GM23338 (cell line): ENCODE measurements around the gene LSM14B. TPM values are rescaled to one million over a fixed set of nuclear protein-coding genes. Genes with fewer than 3 reads are reported as not detected.

Experiments
- ATAC-seq: fragments of 200-7000 bp; cut with Tn5 transposase; 3 replicates; pipeline ENCODE4 v1.9.1; 2020
- DNase-seq: peaks from one replicate; pipeline ENCODE4 v3.0.0-alpha.2; 2015; ENCODE audit warnings: low spot score
- H2AFZ ChIP-seq: fragments of 200-600 bp; sonication (generic); 2 replicates; pipeline ENCODE4 v1.8.0; 2016; ENCODE audit warnings: antibody characterized with exemption, mild to moderate bottlenecking, moderate library complexity
- H3F3A ChIP-seq: fragments of 200-600 bp; sonication (generic); replicated peaks from 2 replicates; pipeline ENCODE4 v1.8.0; 2017; ENCODE audit warnings: antibody characterized with exemption, mixed run types, low read depth
- H3K27ac ChIP-seq: fragments of 200-600 bp; sonication (generic); 2 replicates; pipeline ENCODE4 v1.6.1; 2016; ENCODE audit warnings: low read depth
- H3K27me3 ChIP-seq: fragments of 200-600 bp; sonication (generic); 2 replicates; pipeline ENCODE4 v1.8.0; 2016; ENCODE audit warnings: mild to moderate bottlenecking, mixed run types, moderate library complexity; ENCODE audit not compliant: insufficient read depth
- H3K36me3 ChIP-seq: fragments of 200-600 bp; sonication (generic); 2 replicates; pipeline ENCODE4 v1.8.0; 2016; ENCODE audit warnings: mild to moderate bottlenecking; ENCODE audit not compliant: insufficient read depth
- H3K4me1 ChIP-seq: fragments of 200-600 bp; sonication (generic); 2 replicates; pipeline ENCODE4 v1.8.0; 2016; ENCODE audit warnings: mild to moderate bottlenecking, moderate library complexity; ENCODE audit not compliant: insufficient read depth
- H3K4me2 ChIP-seq: fragments of 200-600 bp; sonication (generic); 2 replicates; pipeline ENCODE4 v1.7.1; 2017; ENCODE audit warnings: mixed run types
- H3K4me3 ChIP-seq: fragments of 200-600 bp; sonication (generic); 2 replicates; pipeline ENCODE4 v1.6.1; 2016; ENCODE audit warnings: mixed run types
- H3K79me2 ChIP-seq: fragments of 200-600 bp; sonication (generic); replicated peaks from 2 replicates; pipeline ENCODE4 v1.8.0; 2017; ENCODE audit warnings: mild to moderate bottlenecking; ENCODE audit not compliant: insufficient read depth
- H3K9me2 ChIP-seq: fragments of 200-600 bp; sonication (generic); 2 replicates; pipeline ENCODE4 v1.8.0; 2017; ENCODE audit not compliant: insufficient read depth
- H4K20me1 ChIP-seq: fragments of 200-600 bp; sonication (generic); replicated peaks from 2 replicates; pipeline ENCODE4 v1.8.0; 2017; ENCODE audit warnings: mild to moderate bottlenecking; ENCODE audit not compliant: insufficient read depth
- H3K27ac Mint-ChIP-seq: 2 replicates; pipeline ENCODE4 v1.8.0; 2020; ENCODE audit warnings: inconsistent platforms, mild to moderate bottlenecking, moderate library complexity, mixed read lengths
- H3K27me3 Mint-ChIP-seq: 3 replicates; pipeline ENCODE4 v1.8.0; 2022; ENCODE audit warnings: low read depth, mild to moderate bottlenecking, moderate library complexity, mixed read lengths, inconsistent platforms; ENCODE audit not compliant: insufficient read depth, poor library complexity
- H3K36me3 Mint-ChIP-seq: 3 replicates; pipeline ENCODE4 v1.8.0; 2021; ENCODE audit warnings: low read depth, mild to moderate bottlenecking, inconsistent platforms, moderate library complexity, mixed read lengths
- H3K4me1 Mint-ChIP-seq: 3 replicates; pipeline ENCODE4 v1.8.0; 2020; ENCODE audit warnings: mild to moderate bottlenecking, inconsistent platforms, mixed read lengths
- H3K4me3 Mint-ChIP-seq: 3 replicates; pipeline ENCODE4 v1.8.0; 2021; ENCODE audit warnings: moderate library complexity, mild to moderate bottlenecking, inconsistent platforms, mixed read lengths
- H3K9me3 Mint-ChIP-seq: 3 replicates; pipeline ENCODE4 v1.8.0; 2020; ENCODE audit warnings: moderate library complexity, mild to moderate bottlenecking, inconsistent platforms, mixed read lengths
- CREB1 ChIP-seq: fragments of 250-450 bp; sonication (Bioruptor Pico); IDR thresholded peaks from 2 replicates; pipeline ENCODE4 v1.5.0; 2020; ENCODE audit warnings: low read depth, mild to moderate bottlenecking, moderate library complexity
- CTCF ChIP-seq, 2 experiments: fragments of 200-600 bp in 1 of 2; sonication (generic) in 1 of 2; conservative IDR thresholded peaks; 2 replicates each; pipeline versions ENCODE4 v1.5.1 to v1.6.1; 2016 to 2017; ENCODE audit warnings: antibody characterized with exemption in 2 of 2, low read depth in 2 of 2, mild to moderate bottlenecking in 2 of 2, moderate library complexity in 1 of 2
- EZH2 ChIP-seq: fragments of 200-600 bp; sonication (generic); IDR thresholded peaks from one replicate; pipeline ENCODE4 v1.8.0; 2017; ENCODE audit warnings: antibody characterized with exemption, mild to moderate bottlenecking, low read depth; ENCODE audit not compliant: unreplicated experiment
- EZH2phosphoT487 ChIP-seq: fragments of 200-600 bp; sonication (generic); IDR thresholded peaks from one replicate; pipeline ENCODE4 v1.8.1; 2018; ENCODE audit warnings: antibody characterized with exemption; ENCODE audit not compliant: unreplicated experiment
- JUNB ChIP-seq: IDR thresholded peaks from one replicate; pipeline ENCODE4 v1.6.1; 2016; ENCODE audit warnings: antibody characterized with exemption; ENCODE audit not compliant: unreplicated experiment
- NANOG ChIP-seq: IDR thresholded peaks from 2 replicates; pipeline ENCODE4 v1.6.1; 2016; ENCODE audit warnings: antibody characterized with exemption, borderline replicate concordance
- POLR2AphosphoS5 ChIP-seq: IDR thresholded peaks from 2 replicates; pipeline ENCODE4 v1.6.1; 2016; ENCODE audit warnings: antibody characterized with exemption, low read depth
- STAT1 ChIP-seq: IDR thresholded peaks from one replicate; pipeline ENCODE4 v1.6.1; 2016; ENCODE audit warnings: antibody characterized with exemption; ENCODE audit not compliant: unreplicated experiment
- ZNF114 ChIP-seq: fragments of 250-450 bp; sonication (Bioruptor Pico); IDR thresholded peaks from 2 replicates; pipeline ENCODE4 v1.5.0; 2020; ENCODE audit warnings: mild to moderate bottlenecking, moderate library complexity
- ZNF331 ChIP-seq: fragments of 250-450 bp; sonication (Bioruptor Pico); IDR thresholded peaks from 2 replicates; pipeline ENCODE4 v1.5.0; 2020; ENCODE audit warnings: low read depth, mild to moderate bottlenecking, moderate library complexity
- polyA plus RNA-seq: library from polyadenylated mRNA; unstranded; fragments of >200 nt; fragmentation: Nextera tagmentation; extraction: Ambion mirVana; gene quantifications from 2 replicates; pipeline ENCODE4 v1.2.1, GENCODE V29; 2016
- total RNA-seq: library from RNA; depleted of rRNA; stranded (reverse); fragments of >200 nt; shearing (Covaris generic); gene quantifications from 2 replicates; pipeline ENCODE4 v1.2.3, GENCODE V29; 2014
- TF ChIP-seq, protein P1 (sequence below): IDR thresholded peaks from one replicate; pipeline ENCODE4 v1.6.1; 2018; ENCODE audit warnings: antibody characterized with exemption; ENCODE audit not compliant: unreplicated experiment

LSM14B gene
- total and polyA plus RNA-seq, 2 experiments from 2014 or later, result 9.6 to 55.7 TPM

- no peak overlapping the region for H3K4me3 ChIP-seq
- DNase-seq, result no peak
- Mint-ChIP-seq H3K27ac (no peak overlapping the region), H3K9me3 (no peaks in the 10 kb centered on the region), H3K27me3 (peaks cover 2% of the 10 kb centered on the region), H3K4me1 (no peaks in the 10 kb centered on the region), H3K4me3 (no peak overlapping the region), H3K36me3 (peaks cover 55% of the 10 kb centered on the region)
- H3K27ac ChIP-seq, result no peak overlapping the region
- H4K20me1 ChIP-seq, result no peaks in the 10 kb centered on the region; the same call in 1 of the 2 replicates
- no peak for ATAC-seq
- H3K4me1 ChIP-seq, result no peaks in the 10 kb centered on the region
- TF ChIP-seq CREB1 (CRISPR knock-in tag) (no peak), CTCF (conservative IDR thresholded peaks at IDR 0.05; ENCODE audit: low read depth in 2 of 2) (no peak), STAT1 (no peak)
- H3F3A ChIP-seq, result no peaks in the 10 kb centered on the region
- no peak overlapping the region for H3K4me2 ChIP-seq
- H3K36me3 ChIP-seq, result peaks cover 22% of the 10 kb centered on the region
- H3K79me2 ChIP-seq, result peaks cover 7% of the 10 kb centered on the region
- no peaks in the 10 kb centered on the region for H3K9me2 ChIP-seq
- H2AFZ ChIP-seq, result no peak overlapping the region
- no peaks in the 10 kb centered on the region for H3K27me3 ChIP-seq
Measured at GRCh38 chr20:62162765-62163484, 40.6 kb downstream of the LSM14B start.

- no peak overlapping the region for H3K27ac Mint-ChIP-seq
- Histone ChIP-seq H3K4me3 (no peak overlapping the region), H4K20me1 (no peaks in the 10 kb centered on the region; the same call in 1 of the 2 replicates), H3K27ac (no peak overlapping the region), H3K79me2 (peaks cover 2% of the 10 kb centered on the region), H3K4me2 (no peak overlapping the region), H3K9me2 (no peaks in the 10 kb centered on the region), H2AFZ (no peak overlapping the region), H3F3A (no peaks in the 10 kb centered on the region), H3K27me3 (no peaks in the 10 kb centered on the region), H3K4me1 (no peaks in the 10 kb centered on the region), H3K36me3 (peaks cover 26% of the 10 kb centered on the region)
- no peaks in the 10 kb centered on the region for H3K9me3 Mint-ChIP-seq
- no peak for DNase-seq
- H3K27me3 Mint-ChIP-seq, result peaks cover 5% of the 10 kb centered on the region
- no peak overlapping the region for H3K4me3 Mint-ChIP-seq
- no peak for ATAC-seq
- no peaks in the 10 kb centered on the region for H3K4me1 Mint-ChIP-seq
- TF ChIP-seq ZNF114, result no peak
- no peak for TF ChIP-seq CREB1 (CRISPR knock-in tag)
- TF ChIP-seq CTCF (conservative IDR thresholded peaks at IDR 0.05; ENCODE audit: low read depth in 2 of 2), result no peak
- no peak for TF ChIP-seq JUNB
- no peak for TF ChIP-seq POLR2AphosphoS5
- TF ChIP-seq NANOG, result no peak
- no peak for TF ChIP-seq STAT1
- TF ChIP-seq, protein P1, sequence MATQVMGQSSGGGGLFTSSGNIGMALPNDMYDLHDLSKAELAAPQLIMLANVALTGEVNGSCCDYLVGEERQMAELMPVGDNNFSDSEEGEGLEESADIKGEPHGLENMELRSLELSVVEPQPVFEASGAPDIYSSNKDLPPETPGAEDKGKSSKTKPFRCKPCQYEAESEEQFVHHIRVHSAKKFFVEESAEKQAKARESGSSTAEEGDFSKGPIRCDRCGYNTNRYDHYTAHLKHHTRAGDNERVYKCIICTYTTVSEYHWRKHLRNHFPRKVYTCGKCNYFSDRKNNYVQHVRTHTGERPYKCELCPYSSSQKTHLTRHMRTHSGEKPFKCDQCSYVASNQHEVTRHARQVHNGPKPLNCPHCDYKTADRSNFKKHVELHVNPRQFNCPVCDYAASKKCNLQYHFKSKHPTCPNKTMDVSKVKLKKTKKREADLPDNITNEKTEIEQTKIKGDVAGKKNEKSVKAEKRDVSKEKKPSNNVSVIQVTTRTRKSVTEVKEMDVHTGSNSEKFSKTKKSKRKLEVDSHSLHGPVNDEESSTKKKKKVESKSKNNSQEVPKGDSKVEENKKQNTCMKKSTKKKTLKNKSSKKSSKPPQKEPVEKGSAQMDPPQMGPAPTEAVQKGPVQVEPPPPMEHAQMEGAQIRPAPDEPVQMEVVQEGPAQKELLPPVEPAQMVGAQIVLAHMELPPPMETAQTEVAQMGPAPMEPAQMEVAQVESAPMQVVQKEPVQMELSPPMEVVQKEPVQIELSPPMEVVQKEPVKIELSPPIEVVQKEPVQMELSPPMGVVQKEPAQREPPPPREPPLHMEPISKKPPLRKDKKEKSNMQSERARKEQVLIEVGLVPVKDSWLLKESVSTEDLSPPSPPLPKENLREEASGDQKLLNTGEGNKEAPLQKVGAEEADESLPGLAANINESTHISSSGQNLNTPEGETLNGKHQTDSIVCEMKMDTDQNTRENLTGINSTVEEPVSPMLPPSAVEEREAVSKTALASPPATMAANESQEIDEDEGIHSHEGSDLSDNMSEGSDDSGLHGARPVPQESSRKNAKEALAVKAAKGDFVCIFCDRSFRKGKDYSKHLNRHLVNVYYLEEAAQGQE, result no peak
- no peak for TF ChIP-seq EZH2
- no peak for TF ChIP-seq ZNF331
- no peak for TF ChIP-seq EZH2phosphoT487
- peaks cover 59% of the 10 kb centered on the region for H3K36me3 Mint-ChIP-seq
Measured at GRCh38 chr20:62163485-62163865, 41.2 kb downstream of the LSM14B start.
